ENCODE results near the gene AGMAT.

DNA sequence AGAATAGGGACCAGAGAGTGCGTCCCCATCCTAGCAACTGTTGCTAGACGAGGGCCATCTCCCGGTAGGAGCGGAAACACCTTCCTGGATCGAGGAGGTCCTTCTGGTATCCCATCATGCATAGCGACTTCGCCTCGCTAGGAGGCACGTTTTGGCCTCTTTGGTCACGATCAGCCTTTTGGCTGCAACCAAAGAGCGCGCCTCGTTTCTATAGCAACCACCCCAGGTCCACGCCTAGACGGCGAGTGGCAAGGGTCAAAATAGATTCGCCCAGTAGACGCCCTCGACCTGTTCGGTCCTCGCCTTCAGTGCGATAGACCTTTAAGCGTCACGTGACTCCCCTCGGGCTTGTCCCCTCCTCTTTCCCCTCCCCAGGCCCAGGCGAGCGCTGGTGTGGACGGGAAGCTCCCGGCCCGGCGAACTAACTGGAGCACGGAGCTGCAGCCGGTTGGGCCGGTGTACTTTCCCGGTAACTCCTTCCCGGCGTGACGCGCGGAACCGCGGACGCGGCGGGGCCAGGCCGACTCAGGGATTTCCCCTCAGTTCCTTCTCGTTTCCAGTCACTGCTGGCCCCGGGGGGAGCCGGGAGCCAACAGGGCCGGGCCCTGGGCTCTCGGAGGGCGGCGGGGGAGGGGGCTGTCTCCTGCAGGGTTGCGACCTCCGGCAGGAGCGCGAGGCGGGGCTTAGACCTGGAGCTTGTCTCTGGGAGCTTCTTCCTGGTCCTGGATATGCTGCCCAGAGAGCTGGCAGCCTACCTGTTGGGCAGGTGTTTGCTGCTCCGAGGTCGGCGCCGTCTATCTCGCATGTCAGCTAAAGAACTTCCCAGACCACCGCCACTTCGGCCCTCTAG lies 58.1 kb downstream of the AGMAT start, which contains the start of gene DNAJC16:
- TF ChIP-seq, protein P1, sequence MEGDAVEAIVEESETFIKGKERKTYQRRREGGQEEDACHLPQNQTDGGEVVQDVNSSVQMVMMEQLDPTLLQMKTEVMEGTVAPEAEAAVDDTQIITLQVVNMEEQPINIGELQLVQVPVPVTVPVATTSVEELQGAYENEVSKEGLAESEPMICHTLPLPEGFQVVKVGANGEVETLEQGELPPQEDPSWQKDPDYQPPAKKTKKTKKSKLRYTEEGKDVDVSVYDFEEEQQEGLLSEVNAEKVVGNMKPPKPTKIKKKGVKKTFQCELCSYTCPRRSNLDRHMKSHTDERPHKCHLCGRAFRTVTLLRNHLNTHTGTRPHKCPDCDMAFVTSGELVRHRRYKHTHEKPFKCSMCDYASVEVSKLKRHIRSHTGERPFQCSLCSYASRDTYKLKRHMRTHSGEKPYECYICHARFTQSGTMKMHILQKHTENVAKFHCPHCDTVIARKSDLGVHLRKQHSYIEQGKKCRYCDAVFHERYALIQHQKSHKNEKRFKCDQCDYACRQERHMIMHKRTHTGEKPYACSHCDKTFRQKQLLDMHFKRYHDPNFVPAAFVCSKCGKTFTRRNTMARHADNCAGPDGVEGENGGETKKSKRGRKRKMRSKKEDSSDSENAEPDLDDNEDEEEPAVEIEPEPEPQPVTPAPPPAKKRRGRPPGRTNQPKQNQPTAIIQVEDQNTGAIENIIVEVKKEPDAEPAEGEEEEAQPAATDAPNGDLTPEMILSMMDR (IDR thresholded peaks at IDR 0.05) = no peak
- TF ChIP-seq EZH2 (IDR thresholded peaks at IDR 0.05; ENCODE audit: borderline replicate concordance, insufficient read depth, low read depth, low read length, poor library complexity, severe bottlenecking) = no peak

All from B cell (primary cell).